ENCODE results near the gene MORN1.

Gene MORN1

GRCh38 chr1:2436876-2437275 is 45.5 kb upstream of the MORN1 start:
- Histone ChIP-seq H3K9me3 (no peaks in the 10 kb centered on the region), H3K27me3 (peaks cover 48% of the 10 kb centered on the region), H3K36me3 (no peaks in the 10 kb centered on the region), H3K4me1 (ENCODE audit: control insufficient read depth in 1 of 2, insufficient read depth in 1 of 2, low read depth in 1 of 2, low read length in 1 of 2) (no peaks in the 10 kb centered on the region), H3K4me3 (ENCODE audit: low read depth in 1 of 2, low read length in 1 of 2) (no peak overlapping the region), H3K27ac (no peak overlapping the region)
- no peak for TF ChIP-seq CTCF (IDR thresholded peaks at IDR 0.05)

GRCh38 chr1:2435746-2436355 is 44.5 kb upstream of the MORN1 start:
- no peaks in the 10 kb centered on the region for H3K9me3 ChIP-seq
- no peak overlapping the region for H3K4me3 ChIP-seq (ENCODE audit: low read depth in 1 of 2, low read length in 1 of 2)
- H3K4me1 ChIP-seq (ENCODE audit: control insufficient read depth in 1 of 2, insufficient read depth in 1 of 2, low read depth in 1 of 2, low read length in 1 of 2): no peaks in the 10 kb centered on the region
- H3K36me3 ChIP-seq: no peaks in the 10 kb centered on the region
- peaks cover 38% of the 10 kb centered on the region for H3K27me3 ChIP-seq
- no peak overlapping the region for H3K27ac ChIP-seq
- TF ChIP-seq CTCF (IDR thresholded peaks at IDR 0.05): no peak

GRCh38 chr1:2435091-2435490 is 43.7 kb upstream of the MORN1 start:
- H3K27ac ChIP-seq: no peak overlapping the region
- H3K27me3 ChIP-seq: peaks cover 36% of the 10 kb centered on the region
- TF ChIP-seq CTCF (IDR thresholded peaks at IDR 0.05): no peak
- no peaks in the 10 kb centered on the region for H3K36me3 ChIP-seq
- no peak overlapping the region for H3K4me3 ChIP-seq (ENCODE audit: low read depth in 1 of 2, low read length in 1 of 2)
- H3K4me1 ChIP-seq (ENCODE audit: control insufficient read depth in 1 of 2, insufficient read depth in 1 of 2, low read depth in 1 of 2, low read length in 1 of 2): no peaks in the 10 kb centered on the region
- no peaks in the 10 kb centered on the region for H3K9me3 ChIP-seq

- H3K36me3 ChIP-seq: no peaks in the 10 kb centered on the region
- no peaks in the 10 kb centered on the region for H3K4me1 ChIP-seq (ENCODE audit: control insufficient read depth in 1 of 2, insufficient read depth in 1 of 2, low read depth in 1 of 2, low read length in 1 of 2)
- H3K4me3 ChIP-seq (ENCODE audit: low read depth in 1 of 2, low read length in 1 of 2): no peak overlapping the region
- no peaks in the 10 kb centered on the region for H3K9me3 ChIP-seq
- H3K27ac ChIP-seq: no peak overlapping the region
- peaks cover 36% of the 10 kb centered on the region for H3K27me3 ChIP-seq
- TF ChIP-seq CTCF (IDR thresholded peaks at IDR 0.05): no peak
Measured at GRCh38 chr1:2433936-2434655, 42.7 kb upstream of the MORN1 start.

GRCh38 chr1:2433196-2433595 is 41.8 kb upstream of the MORN1 start:
- no peaks in the 10 kb centered on the region for H3K9me3 ChIP-seq
- H3K27me3 ChIP-seq: peaks cover 36% of the 10 kb centered on the region
- H3K4me1 ChIP-seq (ENCODE audit: control insufficient read depth in 1 of 2, insufficient read depth in 1 of 2, low read depth in 1 of 2, low read length in 1 of 2): no peaks in the 10 kb centered on the region
- no peak for TF ChIP-seq CTCF (IDR thresholded peaks at IDR 0.05)
- no peak overlapping the region for H3K4me3 ChIP-seq (ENCODE audit: low read depth in 1 of 2, low read length in 1 of 2)
- H3K27ac ChIP-seq: no peak overlapping the region
- H3K36me3 ChIP-seq: no peaks in the 10 kb centered on the region
